Spleen (tissue), 7 donors: ENCODE measurements around the gene MYL10.

Source experiments
- CTCF ChIP-seq, 11 experiments: fragments of 200-600 bp in 7 of 11; fragments of 450-650 bp in 4 of 11; sonication (generic) in 4 of 11; IDR thresholded peaks in 8 of 11; conservative IDR thresholded peaks in 3 of 11; 1 replicate in 7 of 11; 2 replicates in 4 of 11; pipeline versions ENCODE4 v1.4.0 to v1.8.0; 2016 to 2021; ENCODE audit warnings: antibody characterized with exemption in 11 of 11, inconsistent platforms in 4 of 11, mild to moderate bottlenecking in 1 of 11
- POLR2AphosphoS5 ChIP-seq, 3 donors: sonication (generic); formaldehyde crosslinking; IDR thresholded peaks; one replicate each; pipeline ENCODE4 v1.5.1; 2017; ENCODE audit warnings: antibody characterized with exemption in 3 of 3
- donor health status: DM: no; HTN: no; CAD: no; lungs with moderate emphysema.
- donor health status: DM: no; HTN: no; CAD: no.
- donor health status: DM: no; HTN: no; CAD: no.

- TF ChIP-seq CTCF (IDR thresholded peaks at IDR 0.05 in 8 of 11, conservative IDR thresholded peaks at IDR 0.05 in 3 of 11) (no peak), POLR2AphosphoS5 (IDR thresholded peaks at IDR 0.05) (no peak)
Measured at GRCh38 chr7:101676956-101677355, 47.9 kb upstream of the MYL10 start.
